HepG2 (cell line): ENCODE results near the gene CDHR5. TPM values are rescaled to one million over a fixed set of nuclear protein-coding genes. Genes with fewer than 3 reads are reported as not detected.

Experiments used
- microRNA counts: library from miRNA; unstranded; fragments of <30 nt; microRNA quantifications from one replicate; lab custom pipeline; 2015
- microRNA-seq: library from miRNA; unstranded; fragments of <30 nt; microRNA quantifications from one replicate; pipeline ENCODE4, GENCODE V29; 2020
- polyA plus RNA-seq, 8 experiments: library from polyadenylated mRNA; depleted of rRNA in 3 of 8; stranded (reverse) in 7 of 8; unstranded in 1 of 8; fragments of >200 nt; fragmentation: Illumina TruSeq in 4 of 8; extraction: Trizol in 4 of 8; gene quantifications; 2 replicates each; pipeline versions ENCODE4 v1.2.1 to v1.2.3, GENCODE V29; 2011 to 2016; ENCODE audit warnings: low read depth in 4 of 8, missing spikeins in 1 of 8, mixed read lengths in 1 of 8; ENCODE audit not compliant: insufficient read depth in 1 of 8
- small RNA-seq, 3 experiments: library from RNA; depleted of rRNA; stranded (forward); fragments of <200 nt; gene quantifications; one replicate each; pipeline ENCODE3, GENCODE V24; 2012; ENCODE audit warnings: low read depth in 2 of 3, low replicate concordance in 1 of 3; ENCODE audit not compliant: insufficient read length in 3 of 3, insufficient read depth in 2 of 3
- total RNA-seq, 5 experiments: library from RNA; depleted of rRNA; stranded (reverse); fragments of >200 nt; fragmentation: Illumina TruSeq; extraction: Trizol; gene quantifications; 2 replicates each; pipeline ENCODE4 v1.2.3, GENCODE V29; 2016; ENCODE audit warnings: low read depth in 1 of 5

Gene CDHR5
- total and polyA plus RNA-seq, 2 of the 13 experiments (the other 11 are each of a cell fraction or from before 2014, with no cell fraction given): 0.46 to 0.71 TPM

MicroRNA genes within 50 kb of the gene (microRNA counts, 767-probe panel; counts per million panel counts)
- microRNA hsa-miR-210 (lab: Ali Mortazavi, UCI): not detected

Small RNAs within 50 kb of the gene (microRNA-seq; reads per million reads assigned to microRNA genes)
- gene MIR210: 162 reads per million, percentile 78 among the genes with 10 or more reads in this experiment

Small RNAs within 50 kb of the gene (small RNA-seq; reads per million reads assigned to genes)
- gene MIR210: 20.8 to 2,495 (median 1,175) reads per million in 3 experiments

Other genes with a start within 250 kb of the CDHR5 start
- gene PKP3, start 230.7 kb downstream of the CDHR5 start, total RNA-seq (2016; rRNA removed; fragmentation: Illumina TruSeq; extraction: Trizol): 21.1 and 28.7 TPM in 2 replicates
- 18.0 and 25.1 TPM in 2 replicates for gene PKP3, start 230.7 kb downstream of the CDHR5 start, polyA plus RNA-seq (2011; rRNA removed)
- 0.80 and 2.1 TPM in 2 replicates for gene SIGIRR, start 210.0 kb downstream of the CDHR5 start, total RNA-seq (2016; rRNA removed; fragmentation: Illumina TruSeq; extraction: Trizol)
- 1.2 and 2.1 TPM in 2 replicates for gene SIGIRR, start 210.0 kb downstream of the CDHR5 start, polyA plus RNA-seq (2011; rRNA removed)
- 1.5 and 8.9 TPM in 2 replicates for gene ANO9, start 182.9 kb downstream of the CDHR5 start, total RNA-seq (2016; rRNA removed; fragmentation: Illumina TruSeq; extraction: Trizol)
- gene ANO9, start 182.9 kb downstream of the CDHR5 start, polyA plus RNA-seq (2011; rRNA removed): 14.3 and 19.9 TPM in 2 replicates
- gene PTDSS2, start 174.7 kb downstream of the CDHR5 start, total RNA-seq (2016; rRNA removed; fragmentation: Illumina TruSeq; extraction: Trizol): 11.3 and 21.7 TPM in 2 replicates
- gene PTDSS2, start 174.7 kb downstream of the CDHR5 start, polyA plus RNA-seq (2011; rRNA removed): 26.4 and 37.6 TPM in 2 replicates
- gene RNH1, start 117.7 kb downstream of the CDHR5 start, total RNA-seq (2016; rRNA removed; fragmentation: Illumina TruSeq; extraction: Trizol): 74.1 and 81.3 TPM in 2 replicates
- gene RNH1, start 117.7 kb downstream of the CDHR5 start, polyA plus RNA-seq (2011; rRNA removed): 36.0 and 51.4 TPM in 2 replicates
- 47.5 and 50.0 TPM in 2 replicates for gene HRAS, start 89.4 kb downstream of the CDHR5 start, total RNA-seq (2016; rRNA removed; fragmentation: Illumina TruSeq; extraction: Trizol)
- gene HRAS, start 89.4 kb downstream of the CDHR5 start, polyA plus RNA-seq (2011; rRNA removed): 32.9 TPM in 2 replicates
- 0.08 and 0.11 TPM in 2 replicates for gene LRRC56, start 87.4 kb downstream of the CDHR5 start, total RNA-seq (2016; rRNA removed; fragmentation: Illumina TruSeq; extraction: Trizol)
- gene LRRC56, start 87.4 kb downstream of the CDHR5 start, polyA plus RNA-seq (2011; rRNA removed): 0.29 and 0.46 TPM in 2 replicates
- 0.25 and 1.1 TPM in 2 replicates for gene LMNTD2, start 64.2 kb downstream of the CDHR5 start, total RNA-seq (2016; rRNA removed; fragmentation: Illumina TruSeq; extraction: Trizol)
- 3.1 and 3.6 TPM in 2 replicates for gene LMNTD2, start 64.2 kb downstream of the CDHR5 start, polyA plus RNA-seq (2011; rRNA removed)
- 13.1 and 20.2 TPM in 2 replicates for gene RASSF7, start 64.0 kb downstream of the CDHR5 start, total RNA-seq (2016; rRNA removed; fragmentation: Illumina TruSeq; extraction: Trizol)
- gene RASSF7, start 64.0 kb downstream of the CDHR5 start, polyA plus RNA-seq (2011; rRNA removed): 28.6 and 36.4 TPM in 2 replicates
- 13.7 and 16.7 TPM in 2 replicates for gene PHRF1, start 48.5 kb downstream of the CDHR5 start, total RNA-seq (2016; rRNA removed; fragmentation: Illumina TruSeq; extraction: Trizol)
- gene PHRF1, start 48.5 kb downstream of the CDHR5 start, polyA plus RNA-seq (2011; rRNA removed): 8.2 and 11.2 TPM in 2 replicates
- gene IRF7, start 9.0 kb downstream of the CDHR5 start, total RNA-seq (2016; rRNA removed; fragmentation: Illumina TruSeq; extraction: Trizol): not detected in 2 replicates
- gene IRF7, start 9.0 kb downstream of the CDHR5 start, polyA plus RNA-seq (2011; rRNA removed): 0.04 TPM in 1 of 2 replicates, not detected in the other
- gene SCT, start 2.2 kb upstream of the CDHR5 start, total RNA-seq (2016; rRNA removed; fragmentation: Illumina TruSeq; extraction: Trizol): not detected in 2 replicates
- not detected in 2 replicates for gene SCT, start 2.2 kb upstream of the CDHR5 start, polyA plus RNA-seq (2011; rRNA removed)
- gene DRD4, start 12.3 kb upstream of the CDHR5 start, total RNA-seq (2016; rRNA removed; fragmentation: Illumina TruSeq; extraction: Trizol): 0.13 TPM in 1 of 2 replicates, not detected in the other
- gene DRD4, start 12.3 kb upstream of the CDHR5 start, polyA plus RNA-seq (2011; rRNA removed): 0.09 TPM in 2 replicates
- 18.2 and 29.6 TPM in 2 replicates for gene DEAF1, start 70.3 kb upstream of the CDHR5 start, total RNA-seq (2016; rRNA removed; fragmentation: Illumina TruSeq; extraction: Trizol)
- gene DEAF1, start 70.3 kb upstream of the CDHR5 start, polyA plus RNA-seq (2011; rRNA removed): 22.3 and 31.6 TPM in 2 replicates
- 2.7 and 5.6 TPM in 2 replicates for gene TMEM80, start 70.9 kb upstream of the CDHR5 start, total RNA-seq (2016; rRNA removed; fragmentation: Illumina TruSeq; extraction: Trizol)
- 17.1 and 20.9 TPM in 2 replicates for gene TMEM80, start 70.9 kb upstream of the CDHR5 start, polyA plus RNA-seq (2011; rRNA removed)
- 55.6 and 89.3 TPM in 2 replicates for gene EPS8L2, start 81.3 kb upstream of the CDHR5 start, total RNA-seq (2016; rRNA removed; fragmentation: Illumina TruSeq; extraction: Trizol)
- gene EPS8L2, start 81.3 kb upstream of the CDHR5 start, polyA plus RNA-seq (2011; rRNA removed): 416 and 597 TPM in 2 replicates
- 240 and 336 TPM in 2 replicates for gene TALDO1, start 122.5 kb upstream of the CDHR5 start, total RNA-seq (2016; rRNA removed; fragmentation: Illumina TruSeq; extraction: Trizol)
- gene TALDO1, start 122.5 kb upstream of the CDHR5 start, polyA plus RNA-seq (2011; rRNA removed): 88.1 and 107 TPM in 2 replicates
- gene GATD1, start 152.5 kb upstream of the CDHR5 start, total RNA-seq (2016; rRNA removed; fragmentation: Illumina TruSeq; extraction: Trizol): 35.8 and 60.5 TPM in 2 replicates
- 31.3 and 40.0 TPM in 2 replicates for gene GATD1, start 152.5 kb upstream of the CDHR5 start, polyA plus RNA-seq (2011; rRNA removed)
- gene CEND1, start 165.1 kb upstream of the CDHR5 start, total RNA-seq (2016; rRNA removed; fragmentation: Illumina TruSeq; extraction: Trizol): not detected in 2 replicates
- gene CEND1, start 165.1 kb upstream of the CDHR5 start, polyA plus RNA-seq (2011; rRNA removed): not detected in 2 replicates
- 8.0 and 12.4 TPM in 2 replicates for gene SLC25A22, start 173.3 kb upstream of the CDHR5 start, total RNA-seq (2016; rRNA removed; fragmentation: Illumina TruSeq; extraction: Trizol)
- gene SLC25A22, start 173.3 kb upstream of the CDHR5 start, polyA plus RNA-seq (2011; rRNA removed): 19.2 and 20.5 TPM in 2 replicates
- 7.9 and 16.0 TPM in 2 replicates for gene PIDD1, start 180.3 kb upstream of the CDHR5 start, total RNA-seq (2016; rRNA removed; fragmentation: Illumina TruSeq; extraction: Trizol)
- 14.3 and 17.7 TPM in 2 replicates for gene PIDD1, start 180.3 kb upstream of the CDHR5 start, polyA plus RNA-seq (2011; rRNA removed)
- 2,049 and 2,106 TPM in 2 replicates for gene RPLP2, start 185.0 kb upstream of the CDHR5 start, total RNA-seq (2016; rRNA removed; fragmentation: Illumina TruSeq; extraction: Trizol)
- 895 and 978 TPM in 2 replicates for gene RPLP2, start 185.0 kb upstream of the CDHR5 start, polyA plus RNA-seq (2011; rRNA removed)
- gene PNPLA2, start 194.0 kb upstream of the CDHR5 start, total RNA-seq (2016; rRNA removed; fragmentation: Illumina TruSeq; extraction: Trizol): 4.8 and 10.5 TPM in 2 replicates
- gene PNPLA2, start 194.0 kb upstream of the CDHR5 start, polyA plus RNA-seq (2011; rRNA removed): 43.2 and 58.1 TPM in 2 replicates
- gene CRACR2B, start 203.0 kb upstream of the CDHR5 start, total RNA-seq (2016; rRNA removed; fragmentation: Illumina TruSeq; extraction: Trizol): 8.9 and 14.9 TPM in 2 replicates
- 21.0 and 27.7 TPM in 2 replicates for gene CRACR2B, start 203.0 kb upstream of the CDHR5 start, polyA plus RNA-seq (2011; rRNA removed)
- gene CD151, start 208.0 kb upstream of the CDHR5 start, total RNA-seq (2016; rRNA removed; fragmentation: Illumina TruSeq; extraction: Trizol): 54.0 and 125 TPM in 2 replicates
- gene CD151, start 208.0 kb upstream of the CDHR5 start, polyA plus RNA-seq (2011; rRNA removed): 197 and 287 TPM in 2 replicates
- 114 and 146 TPM in 2 replicates for gene POLR2L, start 217.6 kb upstream of the CDHR5 start, total RNA-seq (2016; rRNA removed; fragmentation: Illumina TruSeq; extraction: Trizol)
- gene POLR2L, start 217.6 kb upstream of the CDHR5 start, polyA plus RNA-seq (2011; rRNA removed): 104 and 115 TPM in 2 replicates
- 13.2 and 31.7 TPM in 2 replicates for gene TSPAN4, start 217.9 kb upstream of the CDHR5 start, total RNA-seq (2016; rRNA removed; fragmentation: Illumina TruSeq; extraction: Trizol)
- 68.3 and 88.5 TPM in 2 replicates for gene TSPAN4, start 217.9 kb upstream of the CDHR5 start, polyA plus RNA-seq (2011; rRNA removed)